ENCODE data around the gene NDUFS4.

GRCh38 chr5:53560506-53561191 is at the start of gene NDUFS4:
- TF ChIP-seq EZH2 (IDR thresholded peaks at IDR 0.05; ENCODE audit: low read length, missing control alignments) (no peak), CTCF (conservative IDR thresholded peaks at IDR 0.05 in 1 of 2, IDR thresholded peaks at IDR 0.05 in 1 of 2; ENCODE audit: low read depth in 1 of 2, low read length in 2 of 2) (no peak)

All from fibroblast of lung (primary cell).